Measurements from ENCODE around the gene CHMP2A.

Gene CHMP2A

DNA sequence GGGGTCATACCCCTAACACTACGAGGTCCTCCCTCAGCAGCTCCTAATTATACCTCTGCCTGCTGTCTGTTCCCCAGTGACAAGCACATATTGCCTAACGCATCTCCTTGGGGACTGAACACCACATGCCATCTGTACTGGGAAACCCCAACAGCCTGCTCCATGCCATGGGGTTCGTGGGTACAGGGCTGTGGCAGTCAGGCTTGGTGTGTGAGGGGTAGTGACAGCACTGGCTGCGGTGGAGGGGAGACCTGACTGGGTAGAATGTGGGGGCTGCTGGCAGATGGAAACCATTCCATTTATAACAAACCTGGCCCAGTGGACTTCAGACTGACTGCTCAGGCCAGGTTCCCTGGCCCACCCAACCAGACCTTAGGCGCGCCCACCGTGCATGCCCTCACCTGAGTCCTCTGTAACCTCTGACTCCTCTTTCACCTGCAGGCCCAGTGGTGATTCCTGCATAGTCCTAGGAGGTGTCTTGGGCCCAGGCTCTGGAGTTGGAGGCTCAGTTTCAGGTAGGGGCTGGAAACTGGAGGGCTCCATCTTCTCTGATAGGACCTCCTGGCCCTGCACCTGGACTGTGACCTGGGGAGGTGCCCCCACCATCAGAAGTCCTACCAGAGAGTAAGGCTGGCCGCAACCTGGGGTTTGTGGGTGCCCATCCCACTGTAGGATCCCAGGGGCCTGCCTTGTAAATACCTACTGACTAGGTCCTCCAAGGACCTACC lies 15.2 kb upstream of the CHMP2A start:
- DNase-seq (ENCODE audit: low read depth in 2 of 2), result no peak

DNA sequence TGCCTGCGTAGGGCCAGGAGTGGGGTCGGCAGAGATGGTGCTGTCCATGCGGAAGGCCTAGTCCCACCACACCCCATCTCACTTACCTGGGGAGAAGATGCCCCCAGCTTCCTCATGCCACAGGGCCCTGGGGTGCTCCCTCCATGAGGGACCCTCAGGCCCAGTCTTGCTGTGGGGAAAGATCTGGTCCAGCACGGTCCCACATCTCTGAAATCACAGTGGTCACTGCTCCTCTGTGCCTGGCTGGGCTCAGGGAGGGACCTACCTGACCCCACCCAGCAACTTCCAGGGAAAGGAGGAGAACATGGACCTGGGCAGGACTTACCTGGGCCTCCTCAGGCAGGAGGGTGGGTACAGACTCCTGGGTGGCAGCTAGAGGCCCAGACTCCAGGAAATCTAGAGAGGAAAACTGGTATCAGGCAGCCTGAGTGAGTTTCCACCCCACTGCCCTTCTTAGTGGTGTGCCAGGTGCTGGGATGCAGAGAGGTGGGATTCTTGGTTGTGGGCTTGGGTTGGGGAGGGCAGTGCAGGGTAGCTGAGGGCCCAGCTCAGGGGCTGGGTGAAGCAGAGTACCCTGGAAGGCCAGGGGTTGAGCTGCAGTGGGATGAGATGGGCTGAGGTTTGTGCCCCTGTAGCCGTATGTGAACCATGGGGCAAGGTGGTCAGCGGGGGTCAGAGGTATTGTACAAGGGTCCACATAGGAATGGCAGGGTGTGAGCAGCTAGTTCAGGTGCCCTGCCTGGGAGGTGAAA lies 14.5 kb upstream of the CHMP2A start:
- DNase-seq (ENCODE audit: low read depth in 2 of 2), result no peak

DNA sequence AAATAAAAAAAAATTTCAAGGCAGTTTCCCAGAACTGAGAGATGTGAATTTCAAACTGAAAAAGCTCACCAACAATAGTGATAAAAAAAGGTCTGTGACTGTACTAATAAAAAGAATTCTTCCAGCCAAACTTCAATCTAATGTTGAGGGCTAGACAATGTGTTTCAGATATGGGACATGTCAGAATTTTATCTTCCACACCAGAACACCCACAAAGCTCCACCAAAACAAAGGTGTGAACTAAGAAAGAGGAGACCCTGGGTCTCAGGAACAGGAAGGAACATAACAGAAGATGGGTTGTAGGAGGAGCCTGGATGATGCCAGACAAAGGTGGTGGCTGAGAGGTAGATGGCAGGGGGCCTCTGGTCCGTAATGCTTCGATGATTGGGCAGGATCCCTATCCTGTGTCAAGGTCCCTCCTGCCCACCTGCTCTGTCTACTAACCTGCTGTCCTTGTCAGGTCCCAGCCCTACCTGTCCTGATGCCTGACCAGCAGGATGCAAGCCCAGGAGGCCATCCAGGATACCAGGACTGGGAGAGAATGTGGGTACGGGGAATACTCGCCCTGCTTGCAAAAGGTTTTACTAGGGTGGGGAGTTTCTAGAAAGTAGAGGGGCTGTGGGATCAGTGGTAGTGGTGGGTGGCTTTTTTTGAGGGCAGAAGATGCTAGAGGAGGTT lies 13.7 kb upstream of the CHMP2A start:
- no peak for DNase-seq (ENCODE audit: low read depth in 2 of 2)

DNA sequence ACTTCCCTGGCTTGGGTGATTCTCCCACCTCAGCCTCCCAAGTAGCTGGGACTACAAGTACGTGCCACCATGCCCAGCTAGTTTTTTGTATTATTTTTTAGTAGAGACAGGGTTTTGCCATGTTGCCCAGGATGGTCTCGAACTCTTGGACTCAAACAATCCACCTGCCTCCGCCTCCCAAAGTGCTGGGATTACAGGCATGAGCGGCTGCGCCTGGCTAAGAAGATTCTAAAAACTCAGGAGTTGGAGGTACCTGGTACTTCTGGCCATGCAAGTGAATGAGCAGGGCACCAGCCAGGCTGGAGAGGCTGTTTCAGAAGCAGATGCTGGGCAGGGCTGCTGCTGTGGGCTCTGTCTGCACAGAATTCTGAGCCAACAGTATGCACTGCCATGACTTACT lies 12.1 kb upstream of the CHMP2A start:
- DNase-seq (ENCODE audit: low read depth in 2 of 2), result no peak

DNA sequence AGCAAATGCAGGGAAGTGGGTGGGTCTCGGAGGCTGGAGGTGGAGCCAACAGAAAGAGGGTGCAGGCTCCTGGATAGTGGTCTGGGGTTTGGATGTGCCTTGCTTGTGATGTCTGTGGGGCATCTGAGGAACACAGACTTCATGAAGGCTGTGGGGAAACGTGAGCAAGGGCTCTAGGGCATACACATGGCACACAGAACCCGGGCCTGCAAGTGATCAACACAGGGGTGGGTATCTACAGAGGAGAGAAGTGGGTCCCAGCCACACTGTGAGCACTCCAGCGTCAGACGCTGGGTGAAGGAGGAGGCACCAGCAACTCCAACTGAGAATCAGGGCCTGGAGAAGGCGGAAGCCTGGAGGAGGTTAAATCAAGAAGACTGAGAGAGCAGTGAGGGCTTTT lies 8.9 kb upstream of the CHMP2A start:
- DNase-seq (ENCODE audit: low read depth in 2 of 2), result no peak

DNA sequence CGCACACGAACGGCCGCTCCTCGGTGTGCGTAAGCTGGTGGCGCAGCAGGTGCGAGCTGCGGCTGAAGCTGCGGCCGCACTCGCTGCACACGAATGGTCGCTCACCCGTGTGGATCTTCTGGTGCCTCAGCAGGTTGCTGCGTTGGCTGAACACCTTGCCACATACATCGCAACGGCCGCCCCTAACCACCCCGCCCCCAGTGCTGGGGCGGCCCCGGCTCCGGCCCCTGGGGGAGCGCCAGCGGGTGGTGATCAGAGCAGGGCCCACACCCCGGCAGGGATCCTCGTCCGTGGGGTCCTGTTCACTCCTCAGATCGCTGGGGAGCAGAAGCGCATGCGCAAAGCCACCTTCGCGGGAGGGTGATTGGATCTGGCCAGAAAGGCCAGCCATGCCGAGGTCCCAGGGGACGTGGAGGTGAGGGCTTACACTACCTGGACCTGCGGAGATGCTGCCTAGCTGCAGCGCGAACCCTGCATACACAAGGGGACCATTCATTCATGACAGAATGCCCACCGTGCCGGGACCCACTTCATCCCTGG lies 8.2 kb upstream of the CHMP2A start:
- DNase-seq (ENCODE audit: low read depth in 2 of 2), result no peak

DNA sequence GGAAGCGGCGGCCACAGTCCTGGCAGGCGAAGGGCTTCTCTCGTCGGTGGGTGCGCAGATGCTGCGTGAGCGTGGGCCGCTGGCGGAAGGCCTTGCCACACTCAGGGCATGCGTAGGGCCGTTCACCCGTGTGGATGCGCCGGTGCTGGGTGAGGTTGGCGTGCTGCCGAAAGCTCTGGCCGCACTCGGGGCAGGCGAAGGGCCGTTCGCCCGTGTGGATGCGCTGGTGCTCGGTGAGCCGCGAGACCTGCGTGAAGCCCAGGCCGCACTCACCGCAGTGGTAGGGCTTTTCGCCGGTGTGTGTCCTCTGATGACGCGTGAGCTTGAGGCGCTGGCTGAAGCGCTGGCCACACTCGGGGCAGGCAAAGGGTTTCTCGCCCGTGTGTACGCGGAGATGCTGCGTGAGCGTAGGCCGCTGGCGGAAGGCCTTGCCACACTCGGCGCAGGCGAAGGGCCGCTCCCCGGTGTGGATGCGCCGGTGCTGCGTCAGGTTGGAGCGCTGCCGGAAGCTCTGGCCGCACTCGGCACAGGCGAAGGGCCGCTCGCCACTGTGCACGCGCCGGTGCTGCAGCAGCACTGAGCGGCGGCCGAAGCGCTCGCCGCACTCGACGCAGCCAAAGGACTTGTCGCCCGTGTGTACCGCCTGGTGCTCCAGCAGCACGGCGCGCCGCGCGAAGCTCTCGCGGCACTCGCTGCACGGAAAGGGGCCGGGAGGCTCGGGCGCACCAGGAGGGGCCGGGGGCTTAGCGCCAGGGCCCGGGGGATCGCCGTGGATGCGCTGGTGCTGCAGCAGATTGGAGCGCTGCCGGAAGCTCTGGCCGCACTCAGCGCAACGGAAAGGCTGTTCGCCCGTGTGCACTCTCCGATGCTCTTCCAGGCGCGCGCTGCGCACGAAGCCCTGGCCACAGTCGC lies 7.5 kb upstream of the CHMP2A start:
- no peak for DNase-seq (ENCODE audit: low read depth in 2 of 2)

DNA sequence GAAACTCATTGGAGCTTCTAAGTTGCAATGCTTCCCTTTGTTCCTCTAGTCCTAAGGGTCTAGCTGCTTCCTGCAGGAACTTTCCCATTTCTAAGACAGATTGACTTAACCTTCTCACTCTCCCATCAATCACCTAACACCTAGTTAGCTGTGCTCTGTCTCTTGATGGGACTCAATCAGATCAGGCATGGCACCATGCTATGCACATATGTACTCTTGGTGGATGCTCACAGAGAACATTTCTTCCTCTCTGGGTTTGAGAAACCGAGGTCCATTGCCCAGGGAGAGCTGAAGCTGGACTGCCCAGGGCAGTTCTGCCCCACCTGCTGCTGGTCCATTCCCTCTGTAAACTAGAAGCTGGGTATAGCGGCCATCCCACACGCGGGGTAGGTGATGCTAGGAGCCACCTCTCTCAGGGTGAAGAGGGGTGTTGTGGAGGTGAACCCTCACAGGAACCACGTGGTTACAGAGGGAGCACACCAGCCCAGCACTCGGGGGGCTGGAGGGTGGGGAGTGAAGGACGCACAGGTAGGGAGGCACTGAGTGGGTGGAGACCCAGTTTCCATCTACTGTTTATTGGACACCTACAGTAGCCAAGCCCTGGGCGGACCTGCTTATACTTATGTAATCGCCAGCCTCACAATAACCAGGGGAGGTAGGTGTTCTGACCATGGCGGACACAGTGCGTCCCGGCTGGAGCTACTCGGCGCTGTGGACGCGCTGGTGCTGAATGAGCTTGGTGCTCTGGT lies 6.6 kb upstream of the CHMP2A start:
- no peak for DNase-seq (ENCODE audit: low read depth in 2 of 2)

DNA sequence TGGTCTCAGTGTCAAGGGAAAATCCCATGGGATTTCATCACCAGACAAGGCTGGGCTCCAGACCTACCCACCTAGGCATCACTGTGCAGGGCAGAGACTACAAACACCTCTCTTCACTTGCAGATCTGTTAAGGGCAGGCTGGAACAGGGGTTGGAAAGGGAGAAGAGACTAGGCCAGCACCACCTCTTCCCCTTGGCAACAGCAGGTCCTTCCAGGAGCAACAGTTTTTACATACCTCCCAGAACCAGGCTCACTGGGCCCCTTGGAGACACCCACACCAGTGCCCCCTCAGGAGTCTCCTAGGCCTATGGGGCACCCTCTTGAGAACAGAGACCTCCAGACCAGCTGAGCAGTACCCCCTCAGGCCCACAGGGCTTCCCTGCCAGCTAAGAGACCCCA lies 6.0 kb upstream of the CHMP2A start:
- DNase-seq (ENCODE audit: low read depth in 2 of 2), result no peak

DNA sequence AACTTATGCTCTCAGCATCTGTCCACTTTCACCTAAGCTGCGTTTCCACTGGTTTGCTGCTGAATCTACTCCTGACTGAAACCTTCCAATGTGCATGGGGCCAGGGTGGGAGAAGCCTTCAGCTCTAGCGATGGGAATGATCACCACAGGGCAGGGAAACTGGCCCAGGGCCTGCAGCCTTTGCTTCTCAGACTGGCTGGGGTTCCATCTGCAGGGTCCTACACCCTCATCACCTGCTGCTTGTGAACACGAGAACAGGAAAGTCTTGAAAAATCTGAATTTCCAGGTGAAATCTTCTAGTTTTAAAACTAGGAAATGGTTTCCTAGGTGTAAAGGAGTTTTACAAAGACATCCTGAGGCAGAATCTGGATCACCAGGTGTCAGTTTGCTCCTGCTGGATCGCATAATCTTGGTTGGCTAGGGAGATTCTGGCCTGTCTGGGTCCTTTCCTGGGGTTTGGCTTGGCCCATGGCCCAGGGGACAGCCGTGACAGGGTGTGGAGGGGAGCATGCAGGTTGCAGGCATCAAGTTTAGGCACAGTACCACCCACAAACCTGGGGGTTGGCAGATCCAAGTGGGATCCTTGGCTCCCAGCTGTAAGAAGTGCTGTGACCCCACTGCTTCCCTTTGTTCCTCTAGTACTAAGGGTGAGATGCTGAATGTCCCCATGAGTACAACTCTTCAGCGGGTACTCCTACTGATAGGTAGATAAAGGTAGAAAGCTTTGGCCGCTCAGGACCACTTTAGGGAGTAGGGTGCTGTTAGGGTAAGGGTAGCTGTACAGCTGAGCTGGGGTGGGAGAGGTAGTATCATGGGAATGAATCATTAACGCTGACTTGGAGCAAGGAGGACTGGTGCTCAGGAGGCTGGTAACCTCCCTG lies 5.3 kb upstream of the CHMP2A start:
- no peak for DNase-seq (ENCODE audit: low read depth in 2 of 2)

DNA sequence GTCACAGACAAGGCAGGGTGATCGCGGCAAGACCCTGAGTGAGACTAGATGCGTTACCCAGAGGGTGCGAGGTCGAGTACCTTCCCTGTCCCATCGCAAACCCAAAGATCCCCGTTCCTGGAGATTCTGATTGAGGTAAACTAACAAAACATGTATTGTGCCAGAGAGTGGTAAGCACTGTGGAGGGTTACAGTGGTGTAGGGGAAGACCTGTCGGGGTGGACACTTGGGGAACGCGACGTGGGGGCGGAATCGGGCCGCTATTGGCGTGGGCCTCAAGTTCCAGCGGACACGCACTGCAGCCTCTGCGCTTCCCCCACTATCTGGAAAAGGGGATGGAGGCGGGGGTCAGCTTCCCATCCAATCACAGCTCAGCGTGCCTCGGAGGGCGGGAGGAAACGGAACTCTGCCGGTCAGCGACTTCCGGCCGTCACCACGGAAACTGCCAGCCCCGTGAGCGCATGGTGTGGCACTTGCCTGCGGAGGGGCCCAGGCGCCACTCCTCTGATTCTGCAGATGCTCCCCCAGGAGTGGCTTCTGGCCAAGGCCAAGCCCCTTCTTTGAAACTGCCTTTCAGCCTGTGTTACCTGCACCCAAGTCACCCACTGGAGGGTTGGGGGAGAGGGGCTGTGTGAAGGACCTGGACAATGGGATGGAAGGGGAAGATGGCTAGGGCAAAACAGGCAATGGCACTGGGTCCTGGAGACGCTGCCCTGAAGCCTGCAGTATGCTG lies 4.5 kb upstream of the CHMP2A start:
- DNase-seq (ENCODE audit: low read depth in 2 of 2), result peak in 1 of 2 donors; percentile 51

DNA sequence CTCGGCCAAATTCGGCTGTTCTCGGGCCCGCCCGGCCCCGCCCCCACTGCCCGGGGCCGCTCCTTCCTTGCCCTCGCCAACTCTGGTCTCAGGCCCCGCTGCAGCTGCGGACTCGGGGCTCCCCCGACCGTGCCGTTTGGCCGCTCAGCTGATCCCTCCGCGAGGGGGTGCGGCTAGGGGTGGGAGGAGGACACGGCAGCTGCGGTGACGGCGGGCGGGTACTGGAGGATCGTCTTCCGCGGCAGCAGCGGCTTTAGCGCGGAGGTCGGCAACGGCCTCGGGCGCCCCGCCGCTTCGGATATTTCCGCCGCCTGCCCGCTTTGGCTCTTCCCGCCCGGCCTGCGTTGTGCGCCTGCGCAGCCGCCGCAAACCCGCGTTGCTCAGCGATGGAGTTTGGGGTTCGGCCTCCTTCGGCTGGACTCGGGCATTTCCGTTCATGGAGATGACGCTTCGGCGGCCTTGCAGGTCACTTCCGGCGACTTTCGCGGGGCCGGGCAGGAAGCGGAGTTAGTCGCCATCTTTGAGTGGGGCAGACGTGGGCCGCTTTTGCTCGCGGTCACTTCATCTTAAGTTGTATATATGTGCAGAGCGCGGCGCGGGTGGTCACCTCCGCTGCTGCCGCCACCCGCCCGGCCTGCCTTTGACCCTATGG lies 3.8 kb upstream of the CHMP2A start:
- peak; percentile 98 to 99 for DNase-seq (ENCODE audit: low read depth in 2 of 2)

DNA sequence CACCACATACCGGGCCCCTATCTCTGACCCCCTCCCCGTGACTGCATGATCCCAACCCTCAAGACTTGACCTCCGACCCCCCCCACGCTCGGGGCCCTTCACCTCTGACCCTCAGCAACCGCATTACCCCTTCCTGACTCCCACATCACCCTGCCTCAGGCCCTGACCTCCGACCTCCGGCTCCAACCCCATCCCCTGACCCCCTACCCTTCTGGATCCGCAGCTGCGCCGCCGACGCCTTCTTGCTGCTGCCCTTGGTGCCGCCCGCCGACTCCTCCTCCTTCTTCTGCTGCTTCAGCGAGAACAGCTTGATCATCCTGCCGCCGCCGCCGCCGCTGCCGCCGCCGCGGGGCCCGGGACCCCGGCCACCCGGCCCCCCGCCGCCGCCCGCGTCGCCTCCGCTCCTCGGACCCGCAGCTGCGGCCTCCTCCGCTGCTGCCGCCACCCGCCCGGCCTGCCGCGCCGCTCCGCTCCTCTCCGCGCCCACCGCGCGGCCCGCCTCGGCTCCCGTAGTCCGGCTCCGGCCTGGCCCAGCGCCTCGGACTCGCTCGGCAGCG lies 3.2 kb upstream of the CHMP2A start, which contains the start of gene UBE2M:
Gene UBE2M, minus strand, starts transcription at position 546 of the 557 bp plus-strand sequence. Its CDS starts 230 bp downstream, at position 316.
- no peak for DNase-seq (ENCODE audit: low read depth in 2 of 2)

DNA sequence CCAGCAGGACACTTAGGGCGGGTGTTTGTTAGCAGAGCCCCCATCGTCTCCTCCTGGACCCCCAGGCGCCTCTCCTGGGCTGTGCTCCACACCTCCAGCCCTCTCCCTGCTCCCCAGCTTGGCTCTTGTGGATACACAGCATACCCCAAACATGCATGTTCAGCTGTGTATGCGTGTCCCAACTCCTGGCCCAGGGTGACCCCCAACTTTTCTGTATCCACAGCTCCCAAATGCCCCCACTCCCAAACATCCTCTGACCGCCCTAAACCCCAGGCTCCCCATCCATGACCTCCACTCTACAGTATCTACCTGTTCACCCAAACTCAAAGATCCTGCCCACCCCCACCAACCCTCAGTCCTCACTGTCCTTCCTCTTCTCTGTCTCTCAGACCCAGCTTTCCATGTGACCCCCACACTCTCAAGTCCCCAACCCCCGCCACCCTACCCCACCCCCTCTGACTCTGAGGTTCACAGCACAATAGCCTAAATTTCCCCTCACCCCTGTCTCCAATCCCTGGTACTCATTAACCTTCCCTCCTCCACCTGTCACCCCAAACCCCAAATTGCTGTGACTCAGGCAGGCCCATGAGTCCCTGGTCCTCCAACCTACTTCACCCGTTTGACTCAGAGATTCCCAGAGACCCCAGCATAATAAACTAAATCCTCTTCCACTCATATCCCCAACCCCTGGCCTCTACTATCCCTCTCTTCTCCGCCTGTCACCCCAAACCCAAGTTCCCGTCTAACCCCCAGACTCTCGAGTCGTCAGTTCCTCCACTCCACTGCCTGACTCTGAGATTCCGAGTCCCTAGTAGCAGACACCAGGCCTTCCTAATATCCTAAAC lies 2.5 kb upstream of the CHMP2A start:
- DNase-seq (ENCODE audit: low read depth in 2 of 2), result no peak

DNA sequence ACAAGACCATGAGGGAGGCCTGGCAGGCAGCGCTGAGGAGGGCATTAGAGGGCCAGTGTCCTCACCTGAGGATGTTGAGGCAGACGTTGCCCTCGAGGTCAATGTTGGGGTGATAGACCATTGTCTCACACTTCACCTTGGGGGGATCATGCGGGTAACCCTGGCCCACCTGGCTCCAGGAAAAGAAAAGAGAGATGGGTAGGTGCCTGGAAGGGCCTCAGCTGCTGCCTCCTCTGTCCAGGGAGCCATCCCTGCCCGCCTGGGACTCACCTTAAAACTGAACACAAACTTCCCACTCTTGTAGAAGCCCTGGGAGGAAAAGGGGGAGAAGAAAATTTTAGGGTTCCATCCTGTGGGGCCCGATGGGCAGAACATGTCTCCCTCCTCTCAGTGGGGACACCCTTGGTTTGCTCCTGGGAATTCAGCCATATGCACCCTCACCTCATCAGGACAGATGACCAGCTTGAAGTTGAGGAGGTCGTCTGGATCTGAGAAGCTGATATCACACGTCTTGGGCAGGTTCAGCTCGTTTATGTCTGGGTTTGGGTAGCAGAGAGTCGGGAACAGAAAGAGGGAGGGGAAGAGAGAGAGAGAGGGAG lies 1.8 kb upstream of the CHMP2A start:
- no peak for DNase-seq (ENCODE audit: low read depth in 2 of 2)

DNA sequence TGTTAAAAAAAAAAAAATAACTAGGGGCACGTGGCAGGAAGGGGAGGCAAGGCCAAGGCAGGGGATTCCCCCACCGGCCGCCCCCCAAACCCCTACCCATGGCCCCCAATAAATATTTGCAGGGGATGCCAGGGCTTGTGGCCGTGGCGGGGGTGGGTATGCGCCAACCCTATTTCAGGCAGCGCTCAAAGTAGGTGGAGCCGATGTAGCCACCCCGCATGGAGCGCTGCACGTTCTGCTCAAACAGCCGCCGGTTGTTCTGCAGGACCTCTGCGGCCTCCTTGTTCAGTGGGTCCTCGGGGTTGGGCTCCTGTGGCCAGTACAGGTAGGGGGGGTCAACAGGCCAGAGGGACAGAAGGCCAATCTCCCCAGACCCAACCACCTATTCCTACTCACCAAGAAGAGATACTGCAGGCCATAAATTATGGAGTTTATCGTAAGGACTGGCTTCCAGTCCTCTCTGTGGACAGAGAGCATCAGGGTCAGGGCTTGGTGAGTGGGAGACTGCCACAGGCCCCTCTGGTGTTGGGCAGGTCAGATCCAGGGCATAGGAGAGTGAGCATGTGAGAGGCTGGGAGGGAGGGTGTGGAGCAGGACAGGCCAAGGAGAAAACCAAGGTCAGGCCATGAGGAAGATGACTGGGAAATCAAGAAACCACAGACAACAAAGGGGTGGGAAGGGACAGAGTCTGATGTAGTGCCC lies 1.2 kb upstream of the CHMP2A start:
- no peak for DNase-seq (ENCODE audit: low read depth in 2 of 2)
